Kidney tubule cell (primary cell): ENCODE results near the gene ATP9A.
"Not testable (repeated sequence)": the region's sequence is repeated elsewhere in the genome, so short reads cannot be mapped to it uniquely, and the experiment has no call there.

ENCODE experiments used
- DNase-seq: peaks from one replicate; pipeline ENCODE4 v3.0.0-alpha.2; 2018; ENCODE audit warnings: low spot score

ATP9A gene, protein sequence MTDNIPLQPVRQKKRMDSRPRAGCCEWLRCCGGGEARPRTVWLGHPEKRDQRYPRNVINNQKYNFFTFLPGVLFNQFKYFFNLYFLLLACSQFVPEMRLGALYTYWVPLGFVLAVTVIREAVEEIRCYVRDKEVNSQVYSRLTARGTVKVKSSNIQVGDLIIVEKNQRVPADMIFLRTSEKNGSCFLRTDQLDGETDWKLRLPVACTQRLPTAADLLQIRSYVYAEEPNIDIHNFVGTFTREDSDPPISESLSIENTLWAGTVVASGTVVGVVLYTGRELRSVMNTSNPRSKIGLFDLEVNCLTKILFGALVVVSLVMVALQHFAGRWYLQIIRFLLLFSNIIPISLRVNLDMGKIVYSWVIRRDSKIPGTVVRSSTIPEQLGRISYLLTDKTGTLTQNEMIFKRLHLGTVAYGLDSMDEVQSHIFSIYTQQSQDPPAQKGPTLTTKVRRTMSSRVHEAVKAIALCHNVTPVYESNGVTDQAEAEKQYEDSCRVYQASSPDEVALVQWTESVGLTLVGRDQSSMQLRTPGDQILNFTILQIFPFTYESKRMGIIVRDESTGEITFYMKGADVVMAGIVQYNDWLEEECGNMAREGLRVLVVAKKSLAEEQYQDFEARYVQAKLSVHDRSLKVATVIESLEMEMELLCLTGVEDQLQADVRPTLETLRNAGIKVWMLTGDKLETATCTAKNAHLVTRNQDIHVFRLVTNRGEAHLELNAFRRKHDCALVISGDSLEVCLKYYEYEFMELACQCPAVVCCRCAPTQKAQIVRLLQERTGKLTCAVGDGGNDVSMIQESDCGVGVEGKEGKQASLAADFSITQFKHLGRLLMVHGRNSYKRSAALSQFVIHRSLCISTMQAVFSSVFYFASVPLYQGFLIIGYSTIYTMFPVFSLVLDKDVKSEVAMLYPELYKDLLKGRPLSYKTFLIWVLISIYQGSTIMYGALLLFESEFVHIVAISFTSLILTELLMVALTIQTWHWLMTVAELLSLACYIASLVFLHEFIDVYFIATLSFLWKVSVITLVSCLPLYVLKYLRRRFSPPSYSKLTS

DNA sequence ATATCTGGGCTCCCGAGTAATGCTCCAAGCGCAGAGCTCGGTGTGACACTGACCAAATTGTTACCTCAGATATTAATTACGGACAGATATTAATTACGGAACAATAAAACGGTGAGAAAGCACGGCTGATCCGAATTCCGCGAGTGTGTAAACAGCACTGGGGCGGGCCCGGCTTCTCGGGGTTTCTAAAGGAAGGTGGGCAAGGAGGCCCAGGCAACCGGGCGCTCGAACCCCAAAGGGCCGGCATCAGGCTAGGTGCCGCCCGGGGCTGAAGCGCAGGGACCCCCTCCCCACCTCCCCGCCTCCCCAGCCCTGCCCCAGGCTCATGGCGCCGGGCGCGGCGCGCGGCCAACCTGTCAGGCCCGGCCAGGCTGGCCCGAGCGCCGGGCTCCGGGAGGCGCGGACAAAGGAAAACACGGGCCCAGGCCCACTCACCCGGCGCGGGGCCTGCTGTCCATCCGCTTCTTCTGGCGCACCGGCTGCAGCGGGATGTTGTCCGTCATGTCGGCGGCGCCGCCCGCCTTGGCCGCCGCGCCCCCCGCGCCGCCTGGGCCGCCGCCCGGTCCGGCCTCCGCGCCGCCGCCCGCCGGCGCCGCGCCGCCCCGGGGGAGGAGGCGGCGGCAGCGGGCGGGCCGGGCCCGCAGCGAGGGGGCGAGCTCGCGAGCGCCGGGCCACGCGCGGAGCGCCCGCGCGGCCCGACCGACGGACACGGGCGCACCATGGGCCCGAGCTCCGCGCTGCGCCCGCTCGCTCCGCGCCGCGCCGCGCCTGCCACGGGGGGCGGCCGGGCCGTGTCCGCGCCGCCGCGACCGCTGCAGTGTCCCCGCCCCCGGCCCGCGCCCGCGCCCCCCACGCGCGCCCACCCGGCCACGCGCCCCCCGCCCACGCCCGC, at the start of gene ATP9A:
Gene ATP9A, minus strand, starts transcription at position 524 of the 892 bp plus-strand sequence. Its CDS starts 21 bp downstream, at position 503.
- DNase-seq = peak; percentile 45

DNA sequence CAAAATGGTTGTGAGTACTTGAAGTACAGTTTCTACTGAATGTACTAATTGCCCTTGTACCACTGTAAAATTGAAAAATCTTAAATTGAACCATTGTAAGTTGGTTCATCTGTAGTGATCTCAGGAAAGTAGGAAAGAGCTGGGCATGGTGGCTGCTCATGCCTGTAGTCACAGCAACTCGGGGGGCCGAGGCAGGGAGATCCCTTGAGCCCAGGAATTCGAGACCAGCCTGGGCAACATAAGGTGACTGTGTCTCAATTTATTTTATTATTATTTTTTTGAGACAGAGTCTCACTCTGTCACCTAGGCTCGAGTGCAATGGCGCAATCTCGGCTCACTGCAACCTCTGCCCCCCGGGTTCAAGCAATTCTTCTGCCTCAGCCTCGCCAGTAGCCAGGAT, 48.7 kb upstream of the ATP9A start:
- DNase-seq = not testable (repeated sequence)

DNA sequence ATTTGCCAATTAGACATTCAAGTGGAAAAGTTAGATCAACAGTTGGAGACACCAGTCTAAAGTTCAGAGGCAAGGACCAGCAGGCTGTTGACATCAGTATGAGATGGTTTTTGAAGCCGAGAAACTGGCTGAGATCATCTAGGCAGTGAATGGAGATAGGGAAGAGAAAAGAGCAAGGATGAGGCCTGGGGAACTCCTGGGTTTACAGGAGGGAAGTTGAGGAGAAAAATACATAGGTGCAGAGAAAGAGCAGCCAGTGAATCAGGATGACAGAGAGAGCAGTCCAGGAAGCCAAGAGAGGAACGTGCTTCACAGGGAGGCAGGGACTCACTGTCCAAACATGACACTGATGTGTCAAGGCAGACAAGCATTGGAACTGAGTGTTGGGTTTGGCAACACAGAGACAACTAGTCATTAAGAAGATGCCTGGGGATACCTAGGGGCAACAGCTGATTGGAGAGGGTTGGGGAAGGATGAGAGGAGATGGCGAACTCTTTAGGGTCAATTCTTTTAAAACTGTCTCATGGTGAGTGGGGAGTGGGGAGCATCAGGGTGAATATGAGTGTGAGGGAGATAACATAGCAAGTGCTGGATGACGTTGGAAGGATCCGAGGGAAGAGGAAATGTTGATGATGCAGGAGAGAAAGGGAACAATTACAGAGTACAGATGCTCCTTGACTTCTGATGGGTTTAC, 47.3 kb upstream of the ATP9A start:
- no peak for DNase-seq

DNA sequence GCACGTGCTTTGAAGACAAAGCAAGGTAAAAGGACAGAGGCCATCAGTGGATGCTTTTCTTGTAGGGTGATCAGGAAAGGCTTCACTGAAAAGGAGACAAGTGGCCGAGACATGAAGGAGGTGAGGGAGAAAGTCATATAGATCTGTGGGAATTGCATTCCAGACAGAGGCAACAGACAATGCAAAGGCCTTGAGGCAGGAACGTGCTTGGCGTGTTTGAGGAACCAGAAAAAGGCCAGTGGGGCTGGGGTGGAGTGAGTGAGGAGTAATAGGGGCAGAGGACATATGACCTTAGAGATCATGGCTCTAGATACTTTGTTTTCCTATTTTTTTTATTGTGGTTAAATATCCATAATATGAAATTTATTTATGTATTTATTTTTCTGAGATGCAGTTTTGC, 44.7 kb upstream of the ATP9A start:
- no peak for DNase-seq

DNA sequence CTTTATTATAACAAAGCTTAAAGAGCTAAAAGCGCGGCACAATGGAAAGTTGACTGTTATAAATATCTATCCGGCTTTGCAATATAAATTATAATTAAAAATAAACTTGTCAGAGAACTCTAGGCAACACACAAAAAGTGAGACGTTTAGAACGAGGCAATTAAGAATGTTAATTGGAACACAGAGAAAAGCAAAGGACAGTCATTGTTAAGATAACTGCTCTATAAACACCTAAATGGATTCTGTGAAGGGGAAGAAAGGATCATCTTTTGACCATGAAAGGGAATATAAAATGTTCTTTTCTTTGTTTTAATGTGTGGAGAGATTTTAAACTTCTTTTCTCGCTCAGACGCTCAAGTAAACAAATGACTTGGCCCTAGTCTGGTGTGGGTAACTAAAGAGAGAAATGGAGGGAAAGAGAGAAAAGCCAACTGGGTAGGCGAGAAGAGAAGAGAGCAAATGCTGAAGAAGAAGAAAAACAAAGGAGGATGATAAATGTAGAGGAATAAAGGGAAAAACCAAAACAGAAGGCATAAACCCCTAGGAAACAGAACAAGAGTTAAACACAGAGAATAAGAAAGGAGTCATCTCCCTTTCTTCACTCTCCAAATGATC, 43.4 kb upstream of the ATP9A start:
- no peak for DNase-seq

DNA sequence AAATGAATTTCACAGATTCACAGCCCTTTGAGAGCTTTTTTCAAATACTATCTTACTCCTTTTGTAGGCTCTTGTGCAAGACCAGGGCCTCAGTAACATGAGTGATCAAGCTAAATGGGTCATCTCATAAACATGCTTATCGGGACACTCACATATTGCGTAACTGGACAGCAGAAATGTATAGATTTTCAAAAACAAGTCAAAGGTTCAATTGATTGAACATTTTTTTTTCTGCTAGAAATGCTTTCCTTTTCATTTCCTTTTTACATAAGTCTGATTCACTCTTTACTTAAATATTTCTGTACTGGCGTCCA, 42.8 kb upstream of the ATP9A start:
- DNase-seq = no peak

DNA sequence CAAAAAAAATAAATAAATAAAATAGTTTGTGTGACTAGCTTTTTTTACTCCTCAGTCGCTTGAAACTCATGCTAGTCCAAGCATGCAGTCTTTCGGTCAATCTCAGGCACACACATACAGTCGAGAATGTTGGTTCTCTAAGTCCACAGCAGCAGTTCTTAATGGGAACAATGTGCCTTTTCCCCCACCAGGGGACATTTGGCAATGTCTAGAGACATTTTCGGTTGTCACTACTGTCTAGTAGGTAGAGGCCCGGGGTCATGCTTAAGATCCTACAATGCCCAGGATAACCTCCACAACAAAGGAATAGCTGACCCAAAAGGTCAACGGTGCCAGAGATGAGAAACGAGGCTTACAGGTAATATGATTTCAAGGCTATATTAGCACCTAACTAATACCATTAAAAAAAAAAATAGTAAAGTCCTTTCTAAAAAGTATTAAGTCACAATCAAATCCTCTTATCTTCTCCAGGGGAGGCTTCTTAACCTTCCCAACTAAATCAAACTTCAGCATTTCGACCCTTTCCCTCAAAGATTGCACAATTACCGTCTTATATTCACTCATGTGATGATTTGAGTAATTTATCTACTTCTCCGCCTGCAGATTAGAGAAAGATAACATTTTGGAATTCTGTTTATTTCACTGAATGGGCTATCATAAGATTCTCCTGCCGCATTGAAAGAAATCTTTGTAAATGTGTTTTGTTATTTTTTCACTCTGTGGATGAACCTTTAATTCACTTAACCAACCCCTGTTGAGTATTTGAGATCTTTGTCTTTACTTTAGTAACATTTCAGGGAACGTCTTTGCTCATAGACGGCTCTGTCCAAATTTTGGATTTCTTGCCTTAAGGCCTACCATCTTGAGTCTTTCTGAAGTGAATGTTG, 42.2 kb upstream of the ATP9A start:
- DNase-seq = no peak

DNA sequence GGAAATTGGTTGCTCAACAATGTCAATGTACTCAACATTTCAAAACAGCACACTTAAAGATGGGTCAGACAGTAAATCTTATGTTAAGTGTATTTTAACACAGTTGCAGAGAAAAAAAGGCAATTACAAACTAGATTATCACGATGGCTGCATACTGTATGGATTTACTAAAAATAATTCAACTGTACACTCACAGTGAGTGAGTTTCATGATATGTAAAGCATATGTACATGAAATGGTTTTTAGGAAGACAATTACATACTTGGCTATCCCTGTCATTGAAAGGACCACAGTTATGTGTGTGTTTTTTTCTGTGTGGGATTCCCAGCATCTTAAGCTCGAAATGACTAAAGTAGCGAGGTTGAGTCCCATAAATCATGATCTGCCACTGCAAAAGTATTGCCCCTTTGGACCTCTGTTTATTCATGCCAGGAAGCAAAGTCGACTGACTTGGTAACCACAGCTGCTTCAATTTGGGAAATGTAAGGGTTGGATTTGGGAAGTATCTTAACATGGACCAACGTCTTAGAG, 39.6 kb upstream of the ATP9A start:
- DNase-seq = no peak

DNA sequence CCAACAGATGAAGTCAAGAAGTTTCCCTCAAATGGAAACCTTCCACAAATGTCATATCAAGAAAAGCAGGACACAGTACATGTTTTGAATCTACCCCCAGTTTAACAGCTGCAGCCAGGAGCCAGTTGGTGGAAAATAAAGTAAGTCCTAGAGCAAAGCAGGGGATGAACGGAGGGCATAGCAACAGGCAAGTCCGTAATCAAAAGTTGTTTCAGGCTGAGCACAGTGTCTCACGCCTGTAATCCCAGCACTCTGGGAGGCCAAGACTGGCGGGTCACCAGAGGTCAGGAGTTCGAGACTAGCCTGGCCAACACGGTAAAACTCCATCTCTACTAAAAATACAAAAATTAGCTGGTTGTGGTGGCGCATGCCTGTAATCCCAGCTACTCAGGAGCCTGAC, 36.6 kb upstream of the ATP9A start:
- DNase-seq = no peak

DNA sequence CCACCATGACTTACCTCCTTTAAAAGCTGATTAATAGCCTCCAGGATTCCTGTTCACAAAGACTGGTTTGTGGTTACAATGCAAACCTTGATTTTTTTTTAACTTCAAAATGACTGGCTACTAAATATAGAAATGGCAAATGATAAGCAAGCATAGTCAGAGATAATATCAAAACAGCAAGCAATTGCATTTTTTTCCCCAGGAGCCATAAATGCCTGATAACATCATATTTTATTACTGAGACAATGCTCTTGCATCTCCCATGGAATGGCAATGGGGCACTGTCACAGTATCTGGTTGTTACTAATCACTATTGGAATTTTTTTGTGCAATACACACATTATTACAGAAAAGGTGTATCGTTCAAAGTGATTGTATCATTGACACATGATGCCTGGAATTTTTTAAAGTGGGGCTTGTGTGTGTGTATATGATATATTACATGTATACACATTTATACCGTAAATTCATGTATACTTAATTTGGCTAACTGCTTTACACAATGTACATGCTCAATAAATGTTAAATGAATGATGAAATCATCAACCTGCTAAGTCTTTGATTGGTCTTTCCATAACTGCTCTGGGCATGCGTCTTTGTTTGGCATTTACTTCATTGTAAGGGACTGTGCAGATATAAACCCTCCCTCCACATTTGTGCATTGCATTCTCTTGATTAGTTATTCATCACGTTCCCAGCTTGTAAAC, 35.1 kb upstream of the ATP9A start:
- DNase-seq = peak; percentile 21

DNA sequence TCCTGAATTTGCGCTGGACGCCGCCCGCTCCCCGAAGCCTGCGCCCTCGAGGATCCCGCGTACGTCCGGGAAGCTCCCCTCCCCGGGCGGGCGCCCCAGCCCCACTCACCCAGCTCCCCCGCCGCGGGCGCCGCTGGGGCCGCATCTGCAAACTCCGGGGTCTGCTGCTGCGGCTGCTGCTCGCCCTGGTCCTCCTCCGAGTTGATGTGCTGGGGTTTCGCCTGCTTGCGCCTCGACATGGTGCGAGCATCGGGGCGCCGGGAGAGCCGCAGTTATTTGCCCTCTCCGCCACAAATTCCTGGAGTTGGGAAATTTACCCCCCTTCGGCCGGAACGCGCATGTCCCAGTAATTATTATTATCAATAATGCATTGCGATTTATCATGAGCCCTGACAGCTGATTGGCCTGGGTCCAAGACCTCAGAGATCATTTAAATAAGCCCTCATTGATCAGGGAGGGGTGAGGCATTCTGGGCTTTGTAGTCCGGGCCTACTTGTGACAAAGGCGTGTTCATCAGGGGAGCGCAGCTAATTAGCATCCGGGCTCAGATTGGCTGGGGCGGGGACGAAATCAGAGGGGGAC, 34.1 kb upstream of the ATP9A start, which contains the start of gene SALL4:
Gene SALL4, minus strand, starts transcription at position 352 of the 582 bp plus-strand sequence. Its CDS starts 113 bp downstream, at position 239.
- no peak for DNase-seq

DNA sequence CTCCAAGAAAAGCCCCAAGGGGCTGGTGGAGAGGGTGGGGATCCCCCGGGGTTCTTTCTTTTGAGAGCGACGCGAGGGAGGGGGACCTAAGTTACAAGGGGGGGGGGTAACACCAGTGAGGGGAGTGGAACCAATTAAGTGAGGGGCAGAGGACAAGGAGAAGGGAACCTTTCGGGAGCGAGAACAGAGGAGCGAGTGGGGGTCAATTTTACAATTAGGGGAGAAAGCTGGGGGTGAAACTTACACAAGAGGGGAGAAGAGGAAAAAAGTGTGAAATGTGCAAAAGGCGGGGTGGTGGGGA, 33.6 kb upstream of the ATP9A start:
- no peak for DNase-seq

DNA sequence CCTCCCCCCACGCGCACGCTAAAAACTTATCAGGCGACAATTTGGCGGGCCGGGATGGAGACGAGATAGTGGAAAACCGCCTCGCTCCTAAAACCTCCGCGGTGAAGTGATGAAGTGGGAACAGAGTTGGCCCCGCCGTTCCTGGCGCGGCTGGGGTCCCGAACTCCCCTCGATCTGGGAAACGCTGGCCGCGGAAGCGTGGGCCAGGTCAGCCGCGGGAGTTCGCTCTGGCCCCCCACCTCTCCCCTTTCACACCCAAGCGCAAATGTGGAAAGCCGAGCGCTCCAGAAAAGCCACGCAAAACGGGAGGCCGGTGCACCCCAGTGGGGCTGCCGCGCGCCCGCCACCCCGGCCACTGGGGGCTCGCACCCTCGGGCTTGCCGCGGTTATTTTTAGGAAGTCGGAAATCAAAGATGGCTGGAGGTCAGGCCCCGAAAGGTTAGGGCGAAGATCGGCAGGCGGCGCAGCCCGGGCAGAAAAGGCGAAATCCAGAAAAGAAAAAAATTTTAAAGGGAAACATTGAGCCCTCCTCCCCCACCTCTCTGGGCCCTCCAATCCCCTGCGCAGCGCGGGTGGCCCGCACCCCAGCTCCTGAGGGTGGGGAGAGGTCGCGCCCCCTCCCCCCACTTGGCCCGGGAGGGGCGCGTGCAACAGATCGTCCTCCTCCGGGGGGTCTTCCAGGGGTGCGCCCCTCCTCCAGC, 33.1 kb upstream of the ATP9A start:
- DNase-seq = no peak

DNA sequence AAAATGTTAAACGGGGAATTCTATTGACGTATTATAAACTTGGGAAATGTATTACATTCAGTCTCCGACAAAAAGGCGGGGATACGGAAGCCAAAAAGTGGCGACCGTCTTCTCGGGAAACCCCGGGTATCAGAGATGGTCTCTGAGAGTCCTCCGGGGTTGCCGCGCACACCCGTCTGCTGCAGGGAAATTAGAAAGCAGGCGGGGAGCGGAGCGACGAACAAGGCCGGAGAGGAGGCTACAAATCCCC, 32.6 kb upstream of the ATP9A start:
- no peak for DNase-seq

DNA sequence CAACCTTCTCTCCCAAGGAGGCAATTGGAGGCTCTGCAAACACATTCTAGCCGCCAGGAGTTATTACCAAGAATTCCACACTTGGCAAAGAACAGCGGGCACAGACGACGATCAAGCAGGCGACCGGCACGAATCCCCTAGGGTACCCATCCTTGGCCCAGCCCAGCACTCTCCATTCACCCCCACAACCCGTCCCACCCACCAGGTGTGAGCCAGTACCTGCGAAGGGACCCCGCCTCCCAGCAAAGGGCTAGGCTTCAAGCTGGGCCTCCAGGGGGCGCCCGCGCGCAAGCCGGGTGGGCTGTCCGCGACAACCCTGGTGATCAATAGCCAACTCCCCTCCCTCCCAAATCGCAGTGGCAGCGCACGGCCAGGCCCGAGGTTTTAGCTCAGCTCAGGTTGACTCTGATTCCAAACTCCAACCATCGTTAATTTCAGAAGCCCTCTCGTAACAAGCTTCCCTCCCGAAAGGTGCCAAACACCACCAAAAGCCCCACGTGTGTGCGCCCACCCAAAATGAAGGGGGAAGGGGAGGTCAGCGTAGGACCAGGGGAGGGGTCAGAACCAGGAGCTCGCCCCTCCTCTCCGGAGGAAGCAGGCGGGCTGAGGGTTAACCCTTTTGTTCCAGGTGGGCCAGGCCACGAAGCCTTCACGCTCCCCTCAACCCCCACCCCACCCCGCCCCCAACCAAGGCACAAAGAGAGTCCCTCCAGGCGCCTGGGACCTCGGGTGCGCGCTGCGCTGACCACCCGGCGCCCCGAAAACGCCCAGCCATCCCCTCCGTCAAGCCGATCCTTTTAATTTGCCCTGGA, 32.1 kb upstream of the ATP9A start:
- peak; percentile 47 for DNase-seq

DNA sequence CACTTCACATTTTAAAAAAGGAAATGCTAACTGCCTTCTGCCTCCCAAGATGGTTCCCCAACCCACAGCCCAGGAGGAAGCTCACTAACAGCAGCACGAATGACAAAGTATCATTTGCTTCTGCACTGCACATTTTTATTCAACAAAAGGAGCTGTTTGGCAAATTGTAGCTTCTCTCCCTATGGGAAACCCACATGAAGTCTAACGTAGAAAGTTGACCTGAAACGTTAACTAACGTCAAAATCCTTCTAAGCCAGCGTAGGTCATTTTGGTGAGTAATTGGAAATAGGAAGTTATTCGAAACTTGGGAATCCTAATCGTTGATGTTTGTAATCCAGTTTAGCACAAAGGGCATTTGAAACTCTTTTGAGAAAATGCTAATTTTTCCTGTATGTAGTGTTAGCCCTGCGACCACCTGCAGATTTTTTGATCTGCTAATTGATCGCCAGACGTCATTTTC, 31.2 kb upstream of the ATP9A start:
- no peak for DNase-seq

DNA sequence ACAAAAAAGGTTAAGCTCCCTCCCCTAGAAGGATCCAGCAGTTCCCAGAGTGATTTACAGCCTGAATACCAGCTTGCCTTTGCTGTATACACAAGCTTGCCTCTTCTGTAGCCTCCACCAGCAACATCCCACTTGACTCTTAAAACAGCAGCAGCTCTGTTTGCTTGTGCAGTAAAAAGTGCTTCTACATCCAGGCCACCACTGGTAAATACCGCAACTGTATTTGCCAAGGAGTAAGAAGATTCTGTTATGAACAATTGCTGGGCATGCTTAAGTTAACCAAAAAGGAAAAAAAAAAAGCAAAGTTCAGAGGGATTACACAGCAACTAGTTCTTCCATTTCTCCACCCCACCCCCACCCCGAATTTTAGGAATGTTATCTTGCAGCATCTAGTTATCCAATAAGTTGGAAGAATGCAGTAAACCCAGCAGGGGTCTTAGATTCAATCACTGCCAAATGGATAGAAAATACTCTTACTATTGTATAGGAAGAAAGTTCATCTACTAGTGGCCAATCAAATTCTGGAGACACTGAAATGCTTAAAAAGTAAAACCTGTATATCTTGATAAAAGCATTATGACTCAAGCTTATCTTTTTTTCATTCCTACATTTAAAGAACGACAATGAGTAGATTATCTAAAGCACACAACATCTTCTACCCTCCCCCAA, 29.3 kb upstream of the ATP9A start:
- no peak for DNase-seq
